PFSK-1 (cell line): ENCODE results near the gene GTPBP6.

ENCODE experiments used
- FOXP2 ChIP-seq: optimal IDR thresholded peaks from 2 replicates; pipeline ENCODE3; 2011; ENCODE audit warnings: borderline replicate concordance, control low read depth, inconsistent platforms; ENCODE audit not compliant: insufficient read depth; ENCODE audit errors: extremely low read length, extremely low read depth
- POLR2AphosphoS5 ChIP-seq: IDR thresholded peaks from 2 replicates; pipeline ENCODE4 v1.6.1; 2012; ENCODE audit warnings: low read depth, mild to moderate bottlenecking, control low read depth, low read length, moderate library complexity
- REST ChIP-seq, 2 experiments: IDR thresholded peaks; 2 replicates each; pipeline versions ENCODE4 v1.6.1 to v1.8.0; 2011 to 2012; ENCODE audit warnings: low read depth in 2 of 2, low read length in 2 of 2, control low read depth in 1 of 2, inconsistent platforms in 1 of 2, mild to moderate bottlenecking in 1 of 2, moderate library complexity in 1 of 2; ENCODE audit not compliant: insufficient read depth in 1 of 2
- SIN3A ChIP-seq: IDR thresholded peaks from 2 replicates; pipeline ENCODE4 v1.6.1; 2012; ENCODE audit warnings: mild to moderate bottlenecking, low read length, moderate library complexity, borderline replicate concordance; ENCODE audit not compliant: insufficient read depth
- TAF1 ChIP-seq: IDR thresholded peaks from 2 replicates; pipeline ENCODE4 v1.6.1; 2012; ENCODE audit warnings: low read length, control low read depth, borderline replicate concordance; ENCODE audit not compliant: insufficient read depth

The GTPBP6 gene

GRCh38 chrX:332496-332860 is 13.9 kb upstream of the GTPBP6 start:
- no peak for TF ChIP-seq FOXP2
- no peak for TF ChIP-seq POLR2AphosphoS5
- no peak for TF ChIP-seq TAF1
- TF ChIP-seq SIN3A, result no peak
- no peak for TF ChIP-seq REST (IDR thresholded peaks at IDR 0.05; ENCODE audit: insufficient read depth in 1 of 2, low read depth in 2 of 2, low read length in 2 of 2)

GRCh38 chrX:331825-332495 is 13.4 kb upstream of the GTPBP6 start:
- TF ChIP-seq FOXP2, result no peak
- TF ChIP-seq REST (IDR thresholded peaks at IDR 0.05; ENCODE audit: insufficient read depth in 1 of 2, low read depth in 2 of 2, low read length in 2 of 2), result no peak
- TF ChIP-seq POLR2AphosphoS5, result no peak
- no peak for TF ChIP-seq TAF1
- TF ChIP-seq SIN3A, result no peak

GRCh38 chrX:331151-331824 is 12.7 kb upstream of the GTPBP6 start:
- TF ChIP-seq POLR2AphosphoS5, result no peak
- TF ChIP-seq FOXP2, result no peak
- no peak for TF ChIP-seq TAF1
- no peak for TF ChIP-seq SIN3A
- TF ChIP-seq REST (IDR thresholded peaks at IDR 0.05; ENCODE audit: insufficient read depth in 1 of 2, low read depth in 2 of 2, low read length in 2 of 2), result no peak

GRCh38 chrX:330726-331150 is 12.1 kb upstream of the GTPBP6 start:
- TF ChIP-seq FOXP2 (no peak), TAF1 (no peak), POLR2AphosphoS5 (no peak), REST (IDR thresholded peaks at IDR 0.05; ENCODE audit: insufficient read depth in 1 of 2, low read depth in 2 of 2, low read length in 2 of 2) (no peak), SIN3A (no peak)
